ENCODE measurements around the gene ITK.

ITK gene

GRCh38 chr5:157284458-157285212 lies 104.0 kb downstream of the ITK start:
- no peak for DNase-seq

GRCh38 chr5:157285310-157286035 lies 104.8 kb downstream of the ITK start:
- DNase-seq: no peak

GRCh38 chr5:157286761-157287211 lies 106.1 kb downstream of the ITK start:
- no peak for DNase-seq

GRCh38 chr5:157288405-157289163 lies 107.9 kb downstream of the ITK start:
- no peak for DNase-seq

- no peak for DNase-seq
Observed at GRCh38 chr5:157289164-157289819, 108.7 kb downstream of the ITK start.

GRCh38 chr5:157290156-157290980 lies 109.7 kb downstream of the ITK start:
- no peak for DNase-seq

- DNase-seq: no peak
Observed at GRCh38 chr5:157290981-157291711, 110.5 kb downstream of the ITK start.

- DNase-seq: no peak
Observed at GRCh38 chr5:157292599-157292998, 112.0 kb downstream of the ITK start.

- DNase-seq: peak; percentile 57
Observed at GRCh38 chr5:157294407-157295091, 113.9 kb downstream of the ITK start.

- peak; percentile 78 for DNase-seq
Observed at GRCh38 chr5:157295247-157295646, 114.6 kb downstream of the ITK start.

- no peak for DNase-seq
Observed at GRCh38 chr5:157300564-157300963, 119.9 kb downstream of the ITK start.

- no peak for DNase-seq
Observed at GRCh38 chr5:157301066-157301465, 120.4 kb downstream of the ITK start.

GRCh38 chr5:157303023-157303422 lies 122.4 kb downstream of the ITK start:
- DNase-seq: no peak

- peak; percentile 75 for DNase-seq
Observed at GRCh38 chr5:157303667-157304327, 123.2 kb downstream of the ITK start.
